H9 (cell line): Measurements from ENCODE around the gene DMD. TPM values are rescaled to one million over a fixed set of nuclear protein-coding genes. Genes with fewer than 3 reads are reported as not detected.

Experiments
- DNase-seq: peaks from one replicate; pipeline ENCODE4 v3.0.0-alpha.2; 2017
- H2AFZ ChIP-seq: one replicate; pipeline ENCODE4 v1.6.1; 2013; ENCODE audit warnings: mild to moderate bottlenecking, low read length, control low read depth, moderate library complexity
- H2AK5ac ChIP-seq: 2 replicates; pipeline ENCODE4 v1.6.1; 2013; ENCODE audit warnings: low read length, control low read depth, mixed read lengths; ENCODE audit not compliant: insufficient read length
- H2BK120ac ChIP-seq: one replicate; pipeline ENCODE4 v1.6.1; 2013; ENCODE audit warnings: low read depth, mild to moderate bottlenecking, low read length, control low read depth, inconsistent platforms; ENCODE audit not compliant: poor library complexity, severe bottlenecking
- H2BK12ac ChIP-seq: 2 replicates; pipeline ENCODE4 v1.6.1; 2013; ENCODE audit warnings: low read length, control low read depth, mixed read lengths, low read depth; ENCODE audit not compliant: insufficient read length
- H2BK15ac ChIP-seq: 2 replicates; pipeline ENCODE4 v1.6.1; 2013; ENCODE audit warnings: low read depth, low read length, control low read depth
- H2BK20ac ChIP-seq: one replicate; pipeline ENCODE4 v1.6.1; 2013; ENCODE audit warnings: low read depth, mild to moderate bottlenecking, low read length, control low read depth, inconsistent platforms; ENCODE audit not compliant: poor library complexity, severe bottlenecking
- H2BK5ac ChIP-seq: 2 replicates; pipeline ENCODE4 v1.6.1; 2013; ENCODE audit warnings: low read length, control low read depth, mixed read lengths; ENCODE audit not compliant: insufficient read length
- H3K14ac ChIP-seq: 2 replicates; pipeline ENCODE4 v1.6.1; 2013; ENCODE audit warnings: low read length, control low read depth; ENCODE audit not compliant: insufficient read depth
- H3K18ac ChIP-seq: 2 replicates; pipeline ENCODE4 v1.6.1; 2013; ENCODE audit warnings: low read depth, mild to moderate bottlenecking, mixed read lengths, low read length, control low read depth; ENCODE audit not compliant: insufficient read length
- H3K23ac ChIP-seq: 2 replicates; pipeline ENCODE4 v1.6.1; 2013; ENCODE audit warnings: low read length, control low read depth, mixed read lengths, low read depth; ENCODE audit not compliant: insufficient read length
- H3K23me2 ChIP-seq: 2 replicates; pipeline ENCODE4 v1.6.1; 2013; ENCODE audit warnings: low read depth, mild to moderate bottlenecking, mixed read lengths, low read length, control low read depth; ENCODE audit not compliant: insufficient read length, poor library complexity, severe bottlenecking
- H3K27ac ChIP-seq: 2 replicates; pipeline ENCODE4 v1.5.1; 2013; ENCODE audit warnings: low read length, control low read depth, mixed read lengths, low read depth; ENCODE audit not compliant: insufficient read length
- H3K27me3 ChIP-seq: 2 replicates; pipeline ENCODE4 v1.6.1; 2013; ENCODE audit warnings: low read length, control low read depth, inconsistent platforms; ENCODE audit not compliant: insufficient read depth
- H3K4ac ChIP-seq: 2 replicates; pipeline ENCODE4 v1.6.1; 2013; ENCODE audit warnings: low read depth, mild to moderate bottlenecking, control low read depth, inconsistent platforms, low read length, moderate library complexity
- H3K4me1 ChIP-seq: 2 replicates; pipeline ENCODE4 v1.6.1; 2013; ENCODE audit warnings: low read length, control low read depth, inconsistent platforms; ENCODE audit not compliant: insufficient read depth
- H3K4me2 ChIP-seq: 2 replicates; pipeline ENCODE4 v1.6.1; 2013; ENCODE audit warnings: low read length, control low read depth, mixed read lengths; ENCODE audit not compliant: insufficient read length, insufficient read depth
- H3K56ac ChIP-seq: 2 replicates; pipeline ENCODE4 v1.6.1; 2013; ENCODE audit warnings: low read depth, mild to moderate bottlenecking, mixed read lengths, low read length, control low read depth; ENCODE audit not compliant: insufficient read length
- H3K79me1 ChIP-seq: 2 replicates; pipeline ENCODE4 v1.6.1; 2013; ENCODE audit warnings: low read depth, mild to moderate bottlenecking, moderate library complexity, low read length, control low read depth, inconsistent platforms; ENCODE audit not compliant: insufficient read depth, poor library complexity, severe bottlenecking
- H3K79me2 ChIP-seq: 2 replicates; pipeline ENCODE4 v1.6.1; 2013; ENCODE audit warnings: low read length, control low read depth, inconsistent platforms; ENCODE audit not compliant: insufficient read depth
- H3K9ac ChIP-seq: 2 replicates; pipeline ENCODE4 v1.6.1; 2013; ENCODE audit warnings: low read length, control low read depth, mixed read lengths; ENCODE audit not compliant: insufficient read length; ENCODE audit errors: extremely low read depth
- H3K9me3 ChIP-seq: one replicate; pipeline ENCODE4 v1.6.1; 2013; ENCODE audit warnings: low read depth, low read length, inconsistent platforms; ENCODE audit not compliant: control insufficient read depth
- H3T11ph ChIP-seq: one replicate; pipeline ENCODE4 v1.6.1; 2013; ENCODE audit warnings: mild to moderate bottlenecking, low read length, control low read depth, inconsistent platforms
- H4K20me1 ChIP-seq: one replicate; pipeline ENCODE4 v1.6.1; 2013; ENCODE audit not compliant: control insufficient read depth, insufficient read length, insufficient read depth
- H4K5ac ChIP-seq: 2 replicates; pipeline ENCODE4 v1.6.1; 2013; ENCODE audit warnings: low read depth, mild to moderate bottlenecking, mixed read lengths, low read length, control low read depth; ENCODE audit not compliant: insufficient read length
- H4K8ac ChIP-seq: replicated peaks from 2 replicates; pipeline ENCODE4 v1.6.1; 2013; ENCODE audit warnings: low read length, control low read depth, mixed read lengths, low read depth; ENCODE audit not compliant: insufficient read length
- H4K91ac ChIP-seq: 2 replicates; pipeline ENCODE4 v1.6.1; 2013; ENCODE audit warnings: low read depth, mild to moderate bottlenecking, moderate library complexity, mixed read lengths, low read length, control low read depth; ENCODE audit not compliant: insufficient read length
- H3K27ac Mint-ChIP-seq, 3 experiments: 2 replicates in 2 of 3; 3 replicates in 1 of 3; pipeline ENCODE4 v1.8.0; 2020 to 2021; ENCODE audit warnings: mixed read lengths in 3 of 3, mild to moderate bottlenecking in 1 of 3, moderate library complexity in 1 of 3
- H3K27me3 Mint-ChIP-seq: 2 replicates; pipeline ENCODE4 v1.8.0; 2021; ENCODE audit warnings: low read depth, mild to moderate bottlenecking, moderate library complexity, mixed read lengths
- H3K36me3 Mint-ChIP-seq, 3 experiments: 2 replicates in 2 of 3; 3 replicates in 1 of 3; pipeline ENCODE4 v1.8.0; 2020 to 2021; ENCODE audit warnings: low read depth in 3 of 3, mixed read lengths in 3 of 3; ENCODE audit not compliant: insufficient read depth in 1 of 3
- H3K4me1 Mint-ChIP-seq, 2 experiments: 2 replicates each; pipeline ENCODE4 v1.8.0; 2020; ENCODE audit warnings: mixed read lengths in 2 of 2
- H3K4me3 Mint-ChIP-seq, 2 experiments: 2 replicates in 1 of 2; 3 replicates in 1 of 2; pipeline ENCODE4 v1.8.0; 2020 to 2021; ENCODE audit warnings: mild to moderate bottlenecking in 2 of 2, mixed read lengths in 2 of 2, moderate library complexity in 1 of 2
- H3K9me3 Mint-ChIP-seq, 2 experiments: 2 replicates in 1 of 2; 3 replicates in 1 of 2; pipeline ENCODE4 v1.8.0; 2020; ENCODE audit warnings: mild to moderate bottlenecking in 2 of 2, mixed read lengths in 2 of 2, moderate library complexity in 1 of 2
- WGBS: extraction: QIAGEN DNeasy Blood & Tissue Kit; methylation state at CpG from one replicate; pipeline ENCODE4 v1.1.7; 2013; ENCODE audit warnings: missing lambda C conversion rate, low lambda C conversion rate, mixed read lengths; ENCODE audit not compliant: insufficient read length; ENCODE audit errors: extremely low coverage; 5-methylcytosine and 5-hydroxymethylcytosine counted together
- total RNA-seq: library from RNA; stranded (reverse); gene quantifications from 2 replicates; pipeline ENCODE4 v1.2.1, GENCODE V29; 2021
- TF ChIP-seq, protein P1 (sequence below): fragments of 200-600 bp; sonication (generic); conservative IDR thresholded peaks from 3 replicates; pipeline ENCODE4 v1.8.0; 2021; ENCODE audit warnings: antibody characterized with exemption, mild to moderate bottlenecking

Gene DMD
- total RNA-seq, 1 experiment from 2014 or later, result 3.8 TPM

DNA sequence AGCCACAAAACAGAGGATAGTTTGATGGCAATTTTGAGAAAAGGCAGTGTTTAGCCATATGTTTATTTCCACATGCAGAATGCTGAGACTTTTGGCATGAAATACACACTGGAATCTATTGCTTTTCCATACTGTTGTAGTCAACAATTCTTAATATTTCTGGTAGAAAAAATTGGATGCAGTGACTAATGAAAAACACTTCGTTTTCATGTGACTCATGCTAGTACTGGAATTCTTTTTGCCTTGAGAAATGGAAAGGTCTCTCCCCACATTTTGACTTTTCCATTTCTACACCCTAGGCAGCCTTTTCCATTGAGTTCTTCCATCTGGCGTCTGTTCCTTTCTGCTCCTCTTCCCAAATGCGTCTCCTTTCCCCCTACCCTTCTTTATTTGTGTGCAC is 1714.3 kb downstream of the DMD start:
- Histone ChIP-seq H3K4me1 (no peaks in the 10 kb centered on the region), H2BK120ac (no peak overlapping the region), H3K9me3 (no peaks in the 10 kb centered on the region), H3K27ac (no peak overlapping the region), H3K9ac (no peak overlapping the region), H4K5ac (no peak overlapping the region), H3K14ac (no peak overlapping the region), H3K79me1 (no peaks in the 10 kb centered on the region), H2BK12ac (no peak overlapping the region), H3K4ac (no peak overlapping the region), H4K8ac (no peak overlapping the region), H3K4me2 (no peak overlapping the region), H3T11ph (no peak overlapping the region), H2AFZ (no peak overlapping the region), H2BK20ac (no peak overlapping the region), H2BK15ac (no peak overlapping the region), H3K18ac (no peak overlapping the region), H2BK5ac (no peak overlapping the region), H4K20me1 (no peaks in the 10 kb centered on the region), H3K79me2 (no peaks in the 10 kb centered on the region), H3K23me2 (no peaks in the 10 kb centered on the region), H2AK5ac (no peak overlapping the region), H3K27me3 (no peaks in the 10 kb centered on the region), H3K56ac (no peak overlapping the region), H3K23ac (no peak overlapping the region), H4K91ac (no peak overlapping the region)
- H3K27me3 Mint-ChIP-seq, result no peaks in the 10 kb centered on the region
- no CpG with 5 or more reads among the region's 3 CpGs for WGBS
- peaks cover 0 to 8% of the 10 kb centered on the region in 2 experiments; a peak in 2 of 4 replicates for H3K4me1 Mint-ChIP-seq
- peaks cover 52 to 61% of the 10 kb centered on the region in 2 experiments for H3K9me3 Mint-ChIP-seq
- no peaks in the 10 kb centered on the region; a peak in 2 of 7 replicates for H3K36me3 Mint-ChIP-seq
- TF ChIP-seq, protein P1, sequence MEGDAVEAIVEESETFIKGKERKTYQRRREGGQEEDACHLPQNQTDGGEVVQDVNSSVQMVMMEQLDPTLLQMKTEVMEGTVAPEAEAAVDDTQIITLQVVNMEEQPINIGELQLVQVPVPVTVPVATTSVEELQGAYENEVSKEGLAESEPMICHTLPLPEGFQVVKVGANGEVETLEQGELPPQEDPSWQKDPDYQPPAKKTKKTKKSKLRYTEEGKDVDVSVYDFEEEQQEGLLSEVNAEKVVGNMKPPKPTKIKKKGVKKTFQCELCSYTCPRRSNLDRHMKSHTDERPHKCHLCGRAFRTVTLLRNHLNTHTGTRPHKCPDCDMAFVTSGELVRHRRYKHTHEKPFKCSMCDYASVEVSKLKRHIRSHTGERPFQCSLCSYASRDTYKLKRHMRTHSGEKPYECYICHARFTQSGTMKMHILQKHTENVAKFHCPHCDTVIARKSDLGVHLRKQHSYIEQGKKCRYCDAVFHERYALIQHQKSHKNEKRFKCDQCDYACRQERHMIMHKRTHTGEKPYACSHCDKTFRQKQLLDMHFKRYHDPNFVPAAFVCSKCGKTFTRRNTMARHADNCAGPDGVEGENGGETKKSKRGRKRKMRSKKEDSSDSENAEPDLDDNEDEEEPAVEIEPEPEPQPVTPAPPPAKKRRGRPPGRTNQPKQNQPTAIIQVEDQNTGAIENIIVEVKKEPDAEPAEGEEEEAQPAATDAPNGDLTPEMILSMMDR, result no peak
- H3K4me3 Mint-ChIP-seq, result no peak overlapping the region
- H3K27ac Mint-ChIP-seq, result no peak overlapping the region; a peak in 1 of 7 replicates
- no peak for DNase-seq
